DMS114 treated with DMSO at 0.1 percent for 48 hours (cell line): ENCODE measurements around the gene ADAMTS12.
"Not testable (repeated sequence)": the region's sequence is repeated elsewhere in the genome, so short reads cannot be mapped to it uniquely, and the experiment has no call there.

Experiments used
- DNase-seq: peaks from one replicate; lab custom pipeline; 2025; ENCODE audit not compliant: unreplicated experiment; lab: John Stamatoyannopoulos, UW

The ADAMTS12 gene

GRCh38 chr5:33914844-33915243 lies 23.1 kb upstream of the ADAMTS12 start:
- DNase-seq, result not testable (repeated sequence)

GRCh38 chr5:33906248-33906647 lies 14.5 kb upstream of the ADAMTS12 start:
- DNase-seq, result not testable (repeated sequence)

GRCh38 chr5:33905381-33905780 lies 13.6 kb upstream of the ADAMTS12 start:
- no peak for DNase-seq

- DNase-seq, result no peak
Measured at GRCh38 chr5:33903118-33903517, 11.3 kb upstream of the ADAMTS12 start.

GRCh38 chr5:33901156-33901555 lies 9.4 kb upstream of the ADAMTS12 start:
- no peak for DNase-seq

GRCh38 chr5:33894566-33894965 lies 2.8 kb upstream of the ADAMTS12 start:
- DNase-seq, result no peak

GRCh38 chr5:33892620-33893137 lies 889 bp upstream of the ADAMTS12 start:
- no peak for DNase-seq

GRCh38 chr5:33891446-33891787 lies 373 bp downstream of the ADAMTS12 start:
- DNase-seq, result no peak

- DNase-seq, result no peak
Measured at GRCh38 chr5:33890131-33891032, 1.4 kb downstream of the ADAMTS12 start.

- DNase-seq, result no peak
Measured at GRCh38 chr5:33888587-33888986, 3.2 kb downstream of the ADAMTS12 start.

- no peak for DNase-seq
Measured at GRCh38 chr5:33887268-33887667, 4.5 kb downstream of the ADAMTS12 start.

- no peak for DNase-seq
Measured at GRCh38 chr5:33886283-33886682, 5.5 kb downstream of the ADAMTS12 start.

- no peak for DNase-seq
Measured at GRCh38 chr5:33885679-33886078, 6.1 kb downstream of the ADAMTS12 start.

GRCh38 chr5:33883482-33883881 lies 8.3 kb downstream of the ADAMTS12 start:
- DNase-seq, result no peak

GRCh38 chr5:33880319-33880718 lies 11.5 kb downstream of the ADAMTS12 start:
- no peak for DNase-seq

GRCh38 chr5:33877449-33877848 lies 14.3 kb downstream of the ADAMTS12 start:
- no peak for DNase-seq

- no peak for DNase-seq
Measured at GRCh38 chr5:33867241-33867640, 24.5 kb downstream of the ADAMTS12 start.

- not testable (repeated sequence) for DNase-seq
Measured at GRCh38 chr5:33859177-33859576, 32.6 kb downstream of the ADAMTS12 start.

- DNase-seq, result no peak
Measured at GRCh38 chr5:33857037-33857436, 34.8 kb downstream of the ADAMTS12 start.

- no peak for DNase-seq
Measured at GRCh38 chr5:33855396-33855795, 36.4 kb downstream of the ADAMTS12 start.

GRCh38 chr5:33854733-33855151 lies 37.0 kb downstream of the ADAMTS12 start:
- no peak for DNase-seq

- no peak for DNase-seq
Measured at GRCh38 chr5:33852837-33853236, 39.0 kb downstream of the ADAMTS12 start.

- no peak for DNase-seq
Measured at GRCh38 chr5:33852319-33852718, 39.5 kb downstream of the ADAMTS12 start.
